T-cell (primary cell): ENCODE data around the gene SDK1. TPM values are rescaled to one million over a fixed set of nuclear protein-coding genes. Genes with fewer than 3 reads are reported as not detected.
"Not testable (repeated sequence)": the region's sequence is repeated elsewhere in the genome, so short reads cannot be mapped to it uniquely, and the experiment has no call there.

Experiments
- ATAC-seq, 4 experiments: fragments of 200-7000 bp in 3 of 4; fragments of 150-1000 bp in 1 of 4; cut with Tn5 transposase; replicated peaks in 1 of 4; 1 replicate in 3 of 4; 2 replicates in 1 of 4; pipeline ENCODE4 v1.10.0; 2021; ENCODE audit warnings: moderate library complexity in 3 of 4, mild to moderate bottlenecking in 2 of 4, moderate number of reproducible peaks in 1 of 4
- CTCF ChIA-PET, 2 donors: fragments of 300-600 bp; sonication (Branson Sonifier 250); formaldehyde crosslinking; loops; one replicate each; lab custom pipeline; 2022; ENCODE audit warnings: antibody characterized with exemption in 2 of 2; lab: Charles Lee
- POLR2A ChIA-PET, 2 donors: fragments of 300-600 bp; sonication (Branson Sonifier 250); formaldehyde crosslinking; loops; one replicate each; lab custom pipeline; 2022; ENCODE audit warnings: antibody characterized with exemption in 2 of 2; lab: Charles Lee
- DNase-seq, 35 experiments: peaks; one replicate each; pipeline versions ENCODE4 v3.0.0 to v3.0.0-alpha.2; 2013 to 2023
- H3K27ac ChIP-seq: one replicate; pipeline ENCODE4 v1.5.1; 2013; ENCODE audit warnings: low read length
- H3K27me3 ChIP-seq, 2 experiments: replicated peaks in 1 of 2; 1 replicate in 1 of 2; 2 replicates in 1 of 2; pipeline versions ENCODE4 v1.6.1 to v1.7.0; 2013; ENCODE audit warnings: low read length in 1 of 2, mixed read lengths in 1 of 2; ENCODE audit not compliant: control insufficient read depth in 2 of 2, insufficient read depth in 2 of 2; ENCODE audit errors: extremely low read depth in 1 of 2
- H3K36me3 ChIP-seq, 2 donors: 1 replicate in 1 of 2; 2 replicates in 1 of 2; pipeline versions ENCODE4 v1.6.1 to v1.7.0; 2013; ENCODE audit warnings: low read length in 1 of 2; ENCODE audit not compliant: control insufficient read depth in 2 of 2, insufficient read depth in 1 of 2; ENCODE audit errors: extremely low read depth in 1 of 2
- H3K4me1 ChIP-seq, 2 experiments: 1 replicate in 1 of 2; 2 replicates in 1 of 2; pipeline versions ENCODE4 v1.6.1 to v1.7.0; 2013; ENCODE audit warnings: low read length in 2 of 2, mixed read lengths in 1 of 2; ENCODE audit not compliant: insufficient read depth in 2 of 2, control insufficient read depth in 1 of 2; ENCODE audit errors: extremely low read depth in 1 of 2
- H3K4me3 ChIP-seq, 2 donors: 1 replicate in 1 of 2; 2 replicates in 1 of 2; pipeline versions ENCODE4 v1.5.1 to v1.7.0; 2013; ENCODE audit warnings: mild to moderate bottlenecking in 2 of 2, low read length in 1 of 2, moderate library complexity in 1 of 2; ENCODE audit not compliant: control insufficient read depth in 1 of 2; ENCODE audit errors: extremely low read depth in 1 of 2
- H3K9me3 ChIP-seq: 2 replicates; pipeline ENCODE4 v1.7.0; 2013
- H3K27ac Mint-ChIP-seq, 2 donors: one replicate each; pipeline ENCODE4 v1.8.0; 2020 to 2021; ENCODE audit warnings: mild to moderate bottlenecking in 2 of 2, mixed read lengths in 2 of 2
- H3K27me3 Mint-ChIP-seq, 2 donors: one replicate each; pipeline ENCODE4 v1.8.0; 2021 to 2022; ENCODE audit warnings: mixed read lengths in 2 of 2
- H3K36me3 Mint-ChIP-seq: one replicate; pipeline ENCODE4 v1.8.0; 2021; ENCODE audit warnings: mixed read lengths
- H3K4me1 Mint-ChIP-seq, 3 donors: one replicate each; pipeline ENCODE4 v1.8.0; 2020 to 2022; ENCODE audit warnings: mixed read lengths in 3 of 3, mild to moderate bottlenecking in 1 of 3
- H3K4me3 Mint-ChIP-seq, 3 donors: one replicate each; pipeline ENCODE4 v1.8.0; 2020 to 2022; ENCODE audit warnings: mild to moderate bottlenecking in 3 of 3, mixed read lengths in 3 of 3, moderate library complexity in 3 of 3
- H3K9me3 Mint-ChIP-seq, 3 donors: one replicate each; pipeline ENCODE4 v1.8.0; 2020 to 2022; ENCODE audit warnings: mixed read lengths in 3 of 3
- WGBS: methylation state at CpG from one replicate; pipeline ENCODE4 v1.1.5; 2013; ENCODE audit warnings: missing lambda C conversion rate; ENCODE audit not compliant: insufficient coverage; 5-methylcytosine and 5-hydroxymethylcytosine counted together
- total RNA-seq, 35 experiments: library from RNA in 6 of 35; stranded (reverse) in 6 of 35; fragments of 120-200 nt in 1 of 35; gene quantifications; one replicate each; pipeline versions ENCODE4 v1.2.1 to v1.2.4 and lab custom pipeline; 2013 to 2026

SDK1 gene
- total RNA-seq, 5 donors from 2014 or later (not counting 1 experiment from before 2014, with no cell fraction given), result 0.47 to 1.7 (median 0.63) TPM

DNA sequence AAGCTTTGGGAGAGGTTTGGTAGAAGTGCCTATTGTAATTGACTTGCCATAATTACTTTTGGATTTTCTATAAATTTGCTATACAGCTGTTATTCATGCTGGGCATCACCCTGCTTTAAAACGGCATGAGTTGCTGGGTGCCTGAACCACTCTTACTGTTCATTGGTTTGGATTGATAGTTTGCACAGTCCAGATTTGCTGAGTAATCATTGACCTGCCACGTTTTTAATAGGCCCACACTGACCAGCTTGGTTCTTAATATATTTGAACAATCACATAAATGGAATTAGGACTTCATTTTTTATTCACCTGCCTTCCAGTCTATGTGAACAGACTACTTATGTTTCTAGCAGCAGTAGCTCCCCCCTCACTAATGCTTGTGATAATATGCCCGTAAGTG, 630.8 kb downstream of the SDK1 start:
- POLR2A ChIA-PET, result no interaction called here
- H3K4me1 Mint-ChIP-seq, result no peaks in the 10 kb centered on the region
- no CpG with 5 or more reads among the region's 3 CpGs for WGBS

DNA sequence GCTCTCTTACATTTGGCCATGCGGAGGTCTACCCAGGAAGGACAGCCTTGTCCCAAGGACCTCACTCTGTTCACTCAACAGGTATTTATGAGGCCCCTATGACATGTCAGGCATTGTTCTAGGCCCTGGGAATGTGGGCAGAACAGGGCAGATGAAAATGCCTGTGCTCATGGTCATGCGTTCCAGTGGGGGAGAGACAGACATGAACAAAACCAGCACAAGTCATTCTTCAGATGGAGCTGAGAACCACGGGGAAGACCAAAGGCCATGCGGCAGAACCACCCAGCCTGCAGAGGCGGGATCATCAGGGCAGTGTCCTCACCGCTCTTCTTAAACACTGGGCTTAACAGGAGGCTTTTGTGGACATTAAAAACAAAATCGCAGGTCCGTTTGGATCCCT, 636.1 kb downstream of the SDK1 start:
- Histone ChIP-seq H3K36me3 (no peaks in the 10 kb centered on the region), H3K27ac (no peak overlapping the region), H3K27me3 (peaks cover 0 to 8% of the 10 kb centered on the region in 2 experiments), H3K4me1 (no peaks in the 10 kb centered on the region), H3K9me3 (no peaks in the 10 kb centered on the region), H3K4me3 (no peak overlapping the region)
- 88% methylated on average over 8 of the region's 8 CpGs for WGBS
- Mint-ChIP-seq H3K9me3 (peaks cover 0 to 10% (median 10%) of the 10 kb centered on the region in 3 donors), H3K4me1 (no peaks in the 10 kb centered on the region), H3K27ac (no peak overlapping the region), H3K4me3 (no peak overlapping the region), H3K27me3 (peaks cover 9 to 19% of the 10 kb centered on the region in 2 donors), H3K36me3 (no peaks in the 10 kb centered on the region)
- ChIA-PET CTCF (no interaction called here), POLR2A (no interaction called here)
- no peak for DNase-seq
- no peak for ATAC-seq

More for the DNA sequence above, 630.8 kb downstream of the SDK1 start:
- Mint-ChIP-seq H3K9me3 (peaks cover 0 to 10% (median 10%) of the 10 kb centered on the region in 3 donors), H3K4me3 (no peak overlapping the region), H3K27ac (no peak overlapping the region), H3K27me3 (peaks cover 8 to 16% of the 10 kb centered on the region in 2 donors), H3K36me3 (no peaks in the 10 kb centered on the region)
- Histone ChIP-seq H3K27me3 (peaks cover 0 to 4% of the 10 kb centered on the region in 2 experiments), H3K27ac (no peak overlapping the region), H3K4me3 (no peak overlapping the region), H3K36me3 (no peaks in the 10 kb centered on the region), H3K9me3 (no peaks in the 10 kb centered on the region), H3K4me1 (no peaks in the 10 kb centered on the region)
- ATAC-seq (no peak), DNase-seq (no peak)
- CTCF ChIA-PET, result no interaction called here

DNA sequence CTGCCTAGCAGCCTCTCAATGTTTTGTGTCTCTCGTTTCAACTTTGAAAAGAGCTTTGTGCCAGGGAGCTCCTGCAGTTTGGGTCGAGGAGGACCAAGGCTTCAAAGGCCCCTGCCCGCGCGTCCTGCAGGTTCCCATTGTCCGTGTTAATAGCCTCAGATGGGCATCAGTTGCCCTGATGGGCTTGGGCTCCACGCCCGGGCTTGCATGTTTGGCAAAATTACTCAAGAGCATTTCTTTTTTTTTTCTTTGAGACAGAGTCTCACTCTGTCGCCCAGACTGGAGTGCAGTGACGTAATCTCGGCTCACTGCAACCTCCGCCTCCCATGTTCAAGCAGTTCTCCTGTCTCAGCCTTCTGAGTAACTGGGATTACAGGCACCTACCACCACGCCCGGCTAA, 636.6 kb downstream of the SDK1 start:
- no peaks in the 10 kb centered on the region for H3K36me3 Mint-ChIP-seq
- DNase-seq (no peak), ATAC-seq (no peak)
- no peak overlapping the region for H3K4me3 ChIP-seq
- no peak overlapping the region for H3K27ac ChIP-seq
- H3K4me1 ChIP-seq, result no peaks in the 10 kb centered on the region
- H3K9me3 ChIP-seq, result no peaks in the 10 kb centered on the region
- peaks cover 0 to 10% (median 10%) of the 10 kb centered on the region in 3 donors for H3K9me3 Mint-ChIP-seq
- no peaks in the 10 kb centered on the region for H3K36me3 ChIP-seq
- POLR2A ChIA-PET, result no interaction called here
- CTCF ChIA-PET, result no interaction called here
- no peak overlapping the region for H3K4me3 Mint-ChIP-seq
- 88% methylated on average over 14 of the region's 14 CpGs for WGBS
- peaks cover 9 to 17% of the 10 kb centered on the region in 2 donors for H3K27me3 Mint-ChIP-seq
- no peaks in the 10 kb centered on the region for H3K4me1 Mint-ChIP-seq
- H3K27ac Mint-ChIP-seq, result no peak overlapping the region
- peaks cover 0 to 8% of the 10 kb centered on the region in 2 experiments for H3K27me3 ChIP-seq

DNA sequence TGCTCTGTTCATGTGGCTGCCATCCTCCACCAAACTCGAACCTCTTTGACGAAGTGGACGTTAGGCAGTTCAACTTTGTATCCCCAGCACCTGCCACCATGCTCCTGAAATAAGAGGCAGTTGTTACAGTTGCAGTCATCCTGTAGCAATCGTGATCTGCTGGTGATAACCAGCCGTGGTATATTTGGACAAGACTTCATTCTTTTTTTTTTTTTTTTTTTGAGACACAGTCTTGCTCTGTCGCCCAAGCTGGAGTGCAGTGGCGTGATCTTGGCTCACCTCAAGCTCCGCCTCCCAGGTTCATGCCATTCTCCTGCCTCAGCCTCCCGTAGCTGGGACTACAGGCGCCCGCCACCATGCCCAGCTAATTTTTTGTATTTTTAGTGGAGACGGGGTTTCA, 640.7 kb downstream of the SDK1 start:
- H3K9me3 ChIP-seq, H3K36me3 ChIP-seq, H3K4me3 ChIP-seq, H3K36me3 Mint-ChIP-seq, H3K4me3 Mint-ChIP-seq, ATAC-seq, DNase-seq, H3K4me1 Mint-ChIP-seq, H3K27ac Mint-ChIP-seq, H3K27ac ChIP-seq, POLR2A ChIA-PET, H3K27me3 ChIP-seq, H3K4me1 ChIP-seq: not testable (repeated sequence)
- CTCF ChIA-PET, result interaction anchor here in 1 of 2 donors (0.7 kb wide), 1 partner anchor 141 kb away, joined by 7 read pairs; no protein-coding TSS in a partner anchor
- peaks cover 10 to 20% of the 10 kb centered on the region in 2 donors for H3K27me3 Mint-ChIP-seq
- WGBS, result 85% methylated on average over 6 of the region's 12 CpGs
- H3K9me3 Mint-ChIP-seq, result peaks cover 6 to 11% (median 7%) of the 10 kb centered on the region in 3 donors

DNA sequence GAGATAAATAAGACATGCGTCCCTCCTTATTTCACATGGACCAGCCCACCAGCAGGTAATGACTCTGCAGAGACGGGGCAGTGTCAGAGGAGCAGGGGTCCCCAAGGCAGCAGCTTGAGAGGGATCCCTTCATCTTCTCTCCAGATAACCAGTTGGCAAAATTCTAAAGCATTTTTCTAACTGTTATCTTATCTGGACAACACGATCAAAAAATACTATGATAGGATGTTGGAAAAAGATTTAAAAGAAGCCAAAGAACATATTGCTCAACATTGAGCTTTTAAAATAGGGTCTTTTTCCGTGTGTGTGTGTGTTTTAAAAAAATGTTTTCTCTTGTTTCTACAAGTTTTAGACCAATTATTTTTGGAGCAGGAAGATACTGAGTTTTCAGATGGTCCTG, 641.2 kb downstream of the SDK1 start:
- 100% methylated on average over 1 of the region's 4 CpGs for WGBS
- H3K4me3 Mint-ChIP-seq, result no peak overlapping the region
- POLR2A ChIA-PET, result no interaction called here

DNA sequence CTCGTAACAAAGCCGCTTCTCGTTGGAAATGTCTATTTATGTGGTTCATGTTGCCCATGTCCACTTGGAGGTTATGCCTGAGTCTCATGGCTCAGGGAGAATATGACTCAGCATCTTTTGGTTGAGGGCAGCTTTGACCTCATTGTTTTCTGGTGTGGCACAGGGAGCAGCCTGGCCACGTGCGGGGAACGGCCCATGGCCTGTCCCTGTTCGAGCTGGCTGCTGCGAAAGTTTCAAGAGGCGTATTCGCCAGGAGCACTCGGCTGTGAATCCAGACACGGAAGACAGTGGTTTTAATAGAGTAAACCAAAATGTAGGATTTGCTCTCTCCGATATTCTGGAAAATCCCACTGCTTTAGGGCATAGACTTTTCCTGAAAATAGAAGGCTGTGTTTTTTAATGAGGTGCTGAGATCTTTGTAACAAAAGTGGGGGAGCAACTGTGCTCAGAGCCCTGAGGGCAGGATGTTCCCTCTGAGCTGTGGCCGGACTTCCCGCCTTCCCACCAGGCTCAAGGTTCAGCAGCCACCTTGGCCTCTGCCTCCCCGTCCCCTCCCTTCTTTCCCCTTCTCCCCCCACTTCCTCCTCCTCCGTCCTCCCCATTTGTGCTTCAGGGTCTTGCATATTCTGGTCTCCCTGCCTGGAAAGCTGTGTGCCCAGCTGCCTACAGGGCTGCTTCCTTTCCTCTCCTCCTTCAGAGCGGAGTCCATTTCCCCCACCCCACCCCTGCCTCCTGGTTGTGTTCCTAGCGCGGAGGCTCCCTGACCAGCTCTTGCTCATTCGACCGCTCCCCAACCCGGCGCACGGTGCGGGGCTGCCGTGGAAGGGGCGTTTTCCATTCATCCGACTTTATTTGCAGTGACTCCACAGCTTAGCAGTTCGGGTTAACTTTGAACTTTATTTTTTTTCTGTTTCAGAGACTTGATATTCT, 642.0 kb downstream of the SDK1 start:
- Histone ChIP-seq H3K9me3 (no peaks in the 10 kb centered on the region), H3K4me3 (no peak overlapping the region), H3K27ac (no peak overlapping the region), H3K4me1 (no peaks in the 10 kb centered on the region), H3K36me3 (no peaks in the 10 kb centered on the region), H3K27me3 (peaks cover 0 to 4% of the 10 kb centered on the region in 2 experiments)
- WGBS, result 93% methylated on average over 14 of the region's 30 CpGs
- ChIA-PET CTCF (no interaction called here), POLR2A (no interaction called here)
- DNase-seq (no peak), ATAC-seq (no peak)
- Mint-ChIP-seq H3K4me3 (no peak overlapping the region), H3K4me1 (no peaks in the 10 kb centered on the region), H3K27ac (no peak overlapping the region), H3K27me3 (peaks cover 10 to 20% of the 10 kb centered on the region in 2 donors), H3K36me3 (peaks cover 3% of the 10 kb centered on the region), H3K9me3 (peaks cover 6 to 11% (median 7%) of the 10 kb centered on the region in 3 donors)

More for the DNA sequence above, 641.2 kb downstream of the SDK1 start:
- no peak overlapping the region for H3K27ac ChIP-seq
- H3K9me3 ChIP-seq, result no peaks in the 10 kb centered on the region
- peaks cover 3% of the 10 kb centered on the region for H3K36me3 Mint-ChIP-seq
- CTCF ChIA-PET, result interaction anchor here in 1 of 2 donors (0.7 kb wide), 1 partner anchor 141 kb away, joined by 7 read pairs; no protein-coding TSS in a partner anchor
- H3K9me3 Mint-ChIP-seq, result peaks cover 6 to 11% (median 7%) of the 10 kb centered on the region in 3 donors
- no peaks in the 10 kb centered on the region for H3K4me1 ChIP-seq
- DNase-seq (no peak), ATAC-seq (no peak)
- H3K36me3 ChIP-seq, result no peaks in the 10 kb centered on the region
- no peak overlapping the region for H3K4me3 ChIP-seq
- H3K4me1 Mint-ChIP-seq, result no peaks in the 10 kb centered on the region
- no peak overlapping the region for H3K27ac Mint-ChIP-seq
- H3K27me3 Mint-ChIP-seq, result peaks cover 10 to 20% of the 10 kb centered on the region in 2 donors
- H3K27me3 ChIP-seq, result peaks cover 0 to 4% of the 10 kb centered on the region in 2 experiments
